K562 (cell line): ENCODE measurements around the gene AMZ1. TPM values are rescaled to one million over a fixed set of nuclear protein-coding genes. Genes with fewer than 3 reads are reported as not detected.
A peak's percentile ranks its signal among the peaks of the same experiment; 100 is the strongest.

Experiments
- ATAC-seq: fragments of 200-7000 bp; cut with Tn5 transposase; 3 replicates; pipeline ENCODE4 v1.9.1; 2020; ENCODE audit warnings: moderate library complexity
- BruUV-seq: library from RNA; stranded (reverse); fragments of 400-500 nt; replicated peaks from 2 replicates; lab custom pipeline; 2021; lab: Mats Ljungman, UMichigan
- CTCF ChIA-PET: fragments of 300-600 bp; formaldehyde crosslinking; extraction: SDS; loops from one replicate; lab custom pipeline; 2021; ENCODE audit warnings: low intra/inter-chr PET ratio; lab: Yijun Ruan, JAX
- POLR2A ChIA-PET: fragments of 300-600, 350-650 bp; sonication (Branson Sonifier 250); formaldehyde crosslinking; extraction: SDS; loops from one replicate; lab custom pipeline; 2021; ENCODE audit warnings: antibody characterized with exemption, inconsistent platforms; lab: Yijun Ruan, JAX
- DNase-seq, 4 experiments: peaks; one replicate each; pipeline versions ENCODE4 v3.0.0 to v3.0.0-alpha.2; 2011 to 2018; ENCODE audit warnings: low spot score in 3 of 4, mixed read lengths in 3 of 4; ENCODE audit errors: extremely low read depth in 1 of 4
- FAIRE-seq: peaks from 2 replicates; lab custom pipeline; 2011; peaks lifted over from hg19 to GRCh38; lab: Jason Lieb, UNC
- H2AFZ ChIP-seq: 2 replicates; pipeline ENCODE4 v1.6.0; 2011; ENCODE audit warnings: low read depth, low read length, control low read depth, inconsistent platforms
- H3K27ac ChIP-seq: fragments of 200-600 bp; 3 replicates; pipeline ENCODE4 v1.8.0; 2011; ENCODE audit warnings: low read depth, mild to moderate bottlenecking, control low read depth, inconsistent platforms, low read length, moderate library complexity, mixed read lengths; ENCODE audit errors: extremely low read depth
- H3K27me3 ChIP-seq, 2 experiments: fragments of 300-600 bp in 1 of 2; 2 replicates in 1 of 2; 3 replicates in 1 of 2; pipeline versions ENCODE4 v1.6.0 to v1.8.0; 2011; ENCODE audit warnings: inconsistent platforms in 2 of 2, low read length in 2 of 2, mild to moderate bottlenecking in 1 of 2, mixed read lengths in 1 of 2, moderate library complexity in 1 of 2; ENCODE audit not compliant: control insufficient read depth in 2 of 2, insufficient read depth in 2 of 2
- H3K36me3 ChIP-seq: fragments of 300-600 bp; 3 replicates; pipeline ENCODE4 v1.8.0; 2011; ENCODE audit warnings: mild to moderate bottlenecking, low read length, inconsistent platforms; ENCODE audit not compliant: control insufficient read depth, insufficient read depth
- H3K4me1 ChIP-seq, 2 experiments: fragments of 200-600 bp in 1 of 2; replicated peaks in 1 of 2; 2 replicates in 1 of 2; 3 replicates in 1 of 2; pipeline versions ENCODE4 v1.5.1 to v1.8.0; 2011; ENCODE audit warnings: inconsistent platforms in 2 of 2, low read length in 2 of 2, mild to moderate bottlenecking in 1 of 2, mixed read lengths in 1 of 2, moderate library complexity in 1 of 2; ENCODE audit not compliant: control insufficient read depth in 2 of 2, insufficient read depth in 2 of 2
- H3K4me2 ChIP-seq: 2 replicates; pipeline ENCODE4 v1.6.1; 2011; ENCODE audit warnings: low read length, control low read depth, inconsistent platforms, mixed read lengths; ENCODE audit not compliant: insufficient read depth
- H3K4me3 ChIP-seq: fragments of 200-600 bp; sonication (generic), shearing (Covaris generic); 2 replicates; pipeline ENCODE4 v1.5.1; 2016; ENCODE audit warnings: control low read depth, inconsistent platforms
- H3K79me2 ChIP-seq: fragments of 200-600 bp; 3 replicates; pipeline ENCODE4 v1.8.0; 2011; ENCODE audit warnings: low read length, inconsistent platforms; ENCODE audit not compliant: control insufficient read depth, insufficient read depth
- H3K9ac ChIP-seq, 2 experiments: 2 replicates each; pipeline versions ENCODE4 v1.6.0 to v1.6.1; 2011; ENCODE audit warnings: low read depth in 2 of 2, low read length in 2 of 2, control low read depth in 1 of 2, inconsistent platforms in 1 of 2, mild to moderate bottlenecking in 1 of 2, mixed read lengths in 1 of 2; ENCODE audit not compliant: insufficient read depth in 1 of 2
- H3K9me1 ChIP-seq: one replicate; pipeline ENCODE4 v1.6.0; 2011; ENCODE audit warnings: inconsistent platforms, mild to moderate bottlenecking, low read length, moderate library complexity; ENCODE audit not compliant: control insufficient read depth, insufficient read depth
- H3K9me3 ChIP-seq: replicated peaks from 2 replicates; pipeline ENCODE4 v1.5.1; 2011; ENCODE audit warnings: low read depth, low read length, inconsistent platforms; ENCODE audit not compliant: control insufficient read depth, insufficient read depth
- H4K20me1 ChIP-seq: replicated peaks from 2 replicates; pipeline ENCODE4 v1.6.1; 2011; ENCODE audit warnings: low read length, inconsistent platforms, mixed read lengths; ENCODE audit not compliant: control insufficient read depth, insufficient read depth
- ARID3A ChIP-seq: IDR thresholded peaks from 2 replicates; pipeline ENCODE4 v1.6.1; 2012; ENCODE audit warnings: low read depth, low read length, improper control_type of control experiment, borderline replicate concordance
- CREB1 ChIP-seq, 2 experiments: sonication (generic) in 1 of 2; formaldehyde crosslinking in 1 of 2; IDR thresholded peaks; 2 replicates each; pipeline versions ENCODE4 v1.6.1 to v1.8.0; 2012 to 2022; ENCODE audit warnings: inconsistent platforms in 1 of 2, mild to moderate bottlenecking in 1 of 2, missing genetic modification reagents in 1 of 2, moderate library complexity in 1 of 2
- GABPB1 ChIP-seq: sonication (generic); formaldehyde crosslinking; IDR thresholded peaks from 2 replicates; pipeline ENCODE4 v1.8.0; 2022; ENCODE audit warnings: mild to moderate bottlenecking, missing genetic modification reagents
- GABPB2 ChIP-seq: fragments of 250-450 bp; sonication (Bioruptor Pico); conservative IDR thresholded peaks from 2 replicates; pipeline ENCODE4 v1.5.1; 2021; ENCODE audit warnings: mild to moderate bottlenecking
- HMGN3 ChIP-seq: IDR thresholded peaks from 2 replicates; pipeline ENCODE4 v1.6.1; 2011; ENCODE audit warnings: borderline replicate concordance, low read depth, mild to moderate bottlenecking, mixed read lengths, low read length; ENCODE audit not compliant: insufficient read length; ENCODE audit errors: extremely low read depth
- KDM5B ChIP-seq: fragments of 200-600 bp; sonication (generic); IDR thresholded peaks from 2 replicates; pipeline ENCODE4 v1.6.1; 2012; ENCODE audit warnings: low read depth, mild to moderate bottlenecking, moderate library complexity, low read length, control low read depth, inconsistent platforms; ENCODE audit not compliant: insufficient replicate concordance
- NR1H2 ChIP-seq: sonication (generic); formaldehyde crosslinking; IDR thresholded peaks from 2 replicates; pipeline ENCODE4 v1.4.0; 2020; ENCODE audit warnings: mild to moderate bottlenecking, missing genetic modification reagents
- SAP30 ChIP-seq: fragments of 200-600 bp; sonication (generic); IDR thresholded peaks from 2 replicates; pipeline ENCODE4 v1.6.1; 2012; ENCODE audit warnings: borderline replicate concordance, low read depth, mild to moderate bottlenecking, moderate library complexity, low read length, control low read depth, inconsistent platforms; ENCODE audit not compliant: insufficient read depth, poor library complexity, severe bottlenecking
- SRF ChIP-seq, 2 experiments: fragments of 250-450, 450-650 bp in 1 of 2; sonication (Bioruptor Pico) in 1 of 2; sonication (generic) in 1 of 2; formaldehyde crosslinking; IDR thresholded peaks; 2 replicates each; pipeline versions ENCODE4 v1.5.0 to v1.5.1; 2020 to 2022; ENCODE audit warnings: mild to moderate bottlenecking in 1 of 2, missing genetic modification reagents in 1 of 2
- TAF7 ChIP-seq: fragments of 450-650 bp; IDR thresholded peaks from 2 replicates; pipeline ENCODE4 v1.6.1; 2016; ENCODE audit warnings: missing genetic modification characterization, missing compliant biosample characterization
- ZC3H11A ChIP-seq: IDR thresholded peaks from 2 replicates; pipeline ENCODE4 v1.6.1; 2012; ENCODE audit warnings: low read depth, low read length, improper control_type of control experiment
- ZNF174 ChIP-seq: fragments of 250-450 bp; sonication (Bioruptor Pico); IDR thresholded peaks from 2 replicates; pipeline ENCODE4 v1.4.0; 2020; ENCODE audit warnings: mild to moderate bottlenecking
- ZNF592 ChIP-seq: fragments of 450-650 bp; IDR thresholded peaks from 2 replicates; pipeline ENCODE4 v1.6.1; 2017; ENCODE audit warnings: antibody characterized with exemption, mild to moderate bottlenecking
- ZSCAN32 ChIP-seq: fragments of 450-650 bp; formaldehyde crosslinking; IDR thresholded peaks from 2 replicates; pipeline ENCODE4 v1.4.0; 2020; ENCODE audit warnings: mild to moderate bottlenecking, moderate library complexity
- WGBS: fragments of 100-300 bp; shearing (Covaris generic); methylation state at CpG from one replicate; pipeline ENCODE4 v1.1.6; 2016; ENCODE audit warnings: low coverage, mixed read lengths; ENCODE audit not compliant: insufficient coverage; ENCODE audit errors: missing lambda C conversion rate; 5-methylcytosine and 5-hydroxymethylcytosine counted together
- in situ Hi-C: fragments of 300-500 bp; cut with MboI; formaldehyde crosslinking; loops from 4 replicates; pipeline ENCODE4 v1.15.0; 2018; ENCODE audit warnings: inconsistent platforms, mixed read lengths
- intact Hi-C: fragments of 100-400 bp; cut with micrococcal nuclease; formaldehyde crosslinking; loops from 2 replicates; pipeline ENCODE4 v1.14.2; 2022
- polyA plus RNA-seq, 8 experiments: library from polyadenylated mRNA; depleted of rRNA in 4 of 8; stranded (reverse) in 5 of 8; unstranded in 3 of 8; fragments of >200 nt; fragmentation: Nextera tagmentation in 2 of 8; fragmentation: Illumina TruSeq in 1 of 8; extraction: Ambion mirVana in 2 of 8; extraction: Trizol in 1 of 8; gene quantifications; 2 replicates each; pipeline versions ENCODE4 v1.2.1 to v1.2.3, GENCODE V29; 2011 to 2014; ENCODE audit warnings: inconsistent platforms in 1 of 8, missing spikeins in 1 of 8
- total RNA-seq, 7 experiments: library from RNA; depleted of rRNA in 6 of 7; stranded (reverse); fragments of >200 nt in 6 of 7; fragmentation: Illumina TruSeq in 2 of 7; extraction: Trizol in 2 of 7; gene quantifications; 2 replicates each; pipeline versions ENCODE4 v1.2.1 to v1.2.3, GENCODE V29; 2011 to 2021; ENCODE audit warnings: low replicate concordance in 1 of 7

The AMZ1 gene
- total and polyA plus RNA-seq, 9 of the 15 experiments (the other 6 are each of a cell fraction or from before 2014, with no cell fraction given) = not detected

GRCh38 chr7:2701424-2701823, 13.4 kb downstream of the AMZ1 start:
- no TSS peak for BruUV-seq

More at GRCh38 chr7:2701424-2701823, 13.4 kb downstream of the AMZ1 start:
- TF ChIP-seq ZNF174 (CRISPR knock-in tag) (no peak), ZSCAN32 (CRISPR knock-in tag) (no peak), TAF7 (no peak), GABPB2 (CRISPR knock-in tag) (no peak), ZNF592 (no peak), ARID3A (no peak), GABPB1 (CRISPR knock-in tag) (no peak), SAP30 (no peak), KDM5B (no peak), NR1H2 (CRISPR knock-in tag) (no peak), HMGN3 (no peak), CREB1 (IDR thresholded peaks at IDR 0.05) (no peak), CREB1 (CRISPR knock-in tag; IDR thresholded peaks at IDR 0.05) (no peak), SRF (CRISPR knock-in tag; IDR thresholded peaks at IDR 0.05) (no peak), ZC3H11A (no peak)
- ChIA-PET CTCF (no interaction called here), POLR2A (interaction anchor here (0.7 to 1.5 kb wide), 4 partner anchors 10 to 1208 kb away, joined by 3 to 5 read pairs (median 4); no protein-coding TSS in a partner anchor)
- Histone ChIP-seq H3K79me2 (no peaks in the 10 kb centered on the region), H3K4me2 (no peak overlapping the region), H4K20me1 (peaks cover 4% of the 10 kb centered on the region; the same call in 1 of the 2 replicates), H3K36me3 (no peaks in the 10 kb centered on the region), H3K27me3 (peaks cover 36 to 67% of the 10 kb centered on the region in 2 experiments), H3K4me1 (peaks cover 0 to 25% of the 10 kb centered on the region in 2 experiments; a peak in 1 of 5 replicates), H3K4me3 (no peak overlapping the region), H3K27ac (no peak overlapping the region), H3K9ac (peak overlapping the region in 1 of 2 experiments; percentile 10; a peak in 1 of 4 replicates), H3K9me3 (no peaks in the 10 kb centered on the region), H3K9me1 (no peaks in the 10 kb centered on the region), H2AFZ (no peak overlapping the region)
- intact Hi-C loops (no loop called here), in situ Hi-C loops (no loop called here)
- no peak for DNase-seq
- FAIRE-seq = no peak
- ATAC-seq = no peak
- WGBS = 8% methylated on average over 16 of the region's 17 CpGs
